Measurements from ENCODE around the gene COX7A2L.

DNA sequence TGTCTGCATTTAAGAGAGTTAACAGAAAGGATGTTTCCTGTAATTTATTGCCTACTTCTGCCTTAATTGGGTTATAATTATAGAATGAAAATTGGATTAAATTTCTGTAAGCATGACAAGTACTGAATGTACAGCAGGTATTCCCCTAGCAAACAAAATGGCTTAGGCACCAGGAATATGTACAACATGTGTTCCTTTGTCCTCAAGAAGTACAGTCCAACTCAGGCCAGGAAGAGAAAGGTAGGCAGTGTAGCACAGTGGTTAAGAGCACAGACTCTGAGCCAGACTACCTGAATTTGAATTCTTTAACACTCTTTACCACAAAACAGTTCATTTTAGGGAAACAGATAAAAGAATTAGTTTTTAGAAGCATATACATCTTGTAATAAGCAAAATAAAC lies 43.1 kb downstream of the COX7A2L start:
- no peak for TF ChIP-seq POLR2A (IDR thresholded peaks at IDR 0.05)
- TF ChIP-seq, protein P1, sequence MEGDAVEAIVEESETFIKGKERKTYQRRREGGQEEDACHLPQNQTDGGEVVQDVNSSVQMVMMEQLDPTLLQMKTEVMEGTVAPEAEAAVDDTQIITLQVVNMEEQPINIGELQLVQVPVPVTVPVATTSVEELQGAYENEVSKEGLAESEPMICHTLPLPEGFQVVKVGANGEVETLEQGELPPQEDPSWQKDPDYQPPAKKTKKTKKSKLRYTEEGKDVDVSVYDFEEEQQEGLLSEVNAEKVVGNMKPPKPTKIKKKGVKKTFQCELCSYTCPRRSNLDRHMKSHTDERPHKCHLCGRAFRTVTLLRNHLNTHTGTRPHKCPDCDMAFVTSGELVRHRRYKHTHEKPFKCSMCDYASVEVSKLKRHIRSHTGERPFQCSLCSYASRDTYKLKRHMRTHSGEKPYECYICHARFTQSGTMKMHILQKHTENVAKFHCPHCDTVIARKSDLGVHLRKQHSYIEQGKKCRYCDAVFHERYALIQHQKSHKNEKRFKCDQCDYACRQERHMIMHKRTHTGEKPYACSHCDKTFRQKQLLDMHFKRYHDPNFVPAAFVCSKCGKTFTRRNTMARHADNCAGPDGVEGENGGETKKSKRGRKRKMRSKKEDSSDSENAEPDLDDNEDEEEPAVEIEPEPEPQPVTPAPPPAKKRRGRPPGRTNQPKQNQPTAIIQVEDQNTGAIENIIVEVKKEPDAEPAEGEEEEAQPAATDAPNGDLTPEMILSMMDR (IDR thresholded peaks at IDR 0.05 in 4 of 5, conservative IDR thresholded peaks at IDR 0.05 in 1 of 5), result no peak
